GM19035 (cell line): ENCODE results near the gene CLCA2.
A peak's percentile ranks its signal among the peaks of the same experiment; 100 is the strongest.

Source experiments
- ATAC-seq: cut with Tn5 transposase; IDR thresholded peaks from one replicate; pipeline ENCODE4 v1.9.1; 2021; ENCODE audit not compliant: unreplicated experiment

Gene CLCA2

GRCh38 chr1:86423873-86424272, at the start of gene CLCA2:
Gene CLCA2, plus strand, starts transcription at chr1:86424171. Its CDS starts 77 bp downstream, at chr1:86424248.
- ATAC-seq = no peak

- no peak for ATAC-seq
These were observed 48.3 kb upstream of the CLCA2 start for GRCh38 chr1:86375688-86376087.

- no peak for ATAC-seq
These were observed 46.6 kb upstream of the CLCA2 start for GRCh38 chr1:86377341-86377740.

DNA sequence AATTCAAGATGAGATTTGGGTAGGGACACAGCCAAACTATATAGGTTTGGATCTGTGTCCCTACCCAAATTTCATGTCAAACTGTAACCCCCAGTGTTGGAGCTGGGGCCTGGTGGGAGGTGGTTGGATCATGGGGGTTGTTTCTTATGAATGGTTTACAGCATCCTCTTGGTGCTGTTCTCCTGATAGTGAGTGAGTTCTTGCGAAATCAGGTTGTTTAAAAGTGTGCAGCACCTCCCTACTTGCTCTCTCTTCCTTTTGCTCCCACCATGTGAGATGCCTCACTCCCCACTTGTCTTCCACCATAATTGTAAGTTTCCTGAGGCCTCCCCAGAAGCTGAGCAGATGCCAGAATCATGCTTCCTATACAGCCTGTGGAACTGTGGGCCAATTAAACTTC, 45.2 kb upstream of the CLCA2 start:
- ATAC-seq = no peak

GRCh38 chr1:86380257-86380861, 43.6 kb upstream of the CLCA2 start:
- peak; percentile 72 for ATAC-seq

- ATAC-seq = no peak
These were observed 42.7 kb upstream of the CLCA2 start for GRCh38 chr1:86381223-86381622.

DNA sequence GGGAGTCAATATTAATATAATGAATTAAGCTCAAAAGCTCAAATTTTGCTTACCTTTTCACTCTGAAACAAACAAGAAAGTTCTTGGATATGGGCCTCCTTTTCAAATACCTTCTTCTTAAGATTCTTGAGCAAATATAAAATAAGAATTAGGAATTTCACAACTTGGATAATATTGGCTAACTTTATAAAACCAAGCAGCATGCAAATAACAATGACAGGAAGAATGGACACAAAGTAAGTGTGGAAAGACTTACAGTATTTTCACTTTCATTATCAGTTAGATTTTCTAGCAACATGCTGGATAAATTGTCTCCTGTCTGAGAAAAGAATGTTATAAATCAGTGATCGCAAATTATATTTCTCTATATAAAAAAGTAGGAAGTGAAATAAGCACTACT, 41.1 kb upstream of the CLCA2 start:
- ATAC-seq = no peak

- no peak for ATAC-seq
These were observed 35.9 kb upstream of the CLCA2 start for GRCh38 chr1:86387916-86388627.

- ATAC-seq = no peak
These were observed 35.2 kb upstream of the CLCA2 start for GRCh38 chr1:86388777-86389176.

DNA sequence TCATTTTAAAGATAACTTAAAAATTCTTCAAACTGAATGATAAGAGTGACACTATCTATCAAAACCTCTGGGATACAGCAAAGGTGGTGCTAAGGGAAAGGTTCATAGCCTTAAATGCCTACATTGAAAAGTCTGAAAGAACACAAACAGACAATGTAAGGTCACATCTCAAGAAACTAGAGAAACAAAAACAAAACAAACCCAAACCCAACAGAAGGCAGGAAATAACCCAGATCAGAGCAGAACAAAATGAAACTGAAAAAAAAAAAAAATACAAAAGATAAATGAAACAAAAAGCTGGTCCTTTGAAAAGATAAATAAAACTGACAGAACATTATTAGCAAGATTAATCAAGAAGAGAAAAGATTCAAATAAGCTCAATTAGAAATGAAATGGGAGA, 34.7 kb upstream of the CLCA2 start:
- peak; percentile 89 for ATAC-seq

- ATAC-seq = no peak
These were observed 29.6 kb upstream of the CLCA2 start for GRCh38 chr1:86394416-86394815.

- ATAC-seq = peak; percentile 100
These were observed 28.0 kb upstream of the CLCA2 start, which contains the start of gene ODF2L for GRCh38 chr1:86395751-86396497. Gene ODF2L, minus strand, starts transcription at chr1:86396323. Its CDS starts 9,296 bp downstream, at chr1:86387027.

- ATAC-seq = peak; percentile 26
These were observed 27.5 kb upstream of the CLCA2 start for GRCh38 chr1:86396498-86396890.

GRCh38 chr1:86409416-86410021, 14.5 kb upstream of the CLCA2 start:
- no peak for ATAC-seq

- no peak for ATAC-seq
These were observed 13.1 kb upstream of the CLCA2 start for GRCh38 chr1:86410879-86411278.

DNA sequence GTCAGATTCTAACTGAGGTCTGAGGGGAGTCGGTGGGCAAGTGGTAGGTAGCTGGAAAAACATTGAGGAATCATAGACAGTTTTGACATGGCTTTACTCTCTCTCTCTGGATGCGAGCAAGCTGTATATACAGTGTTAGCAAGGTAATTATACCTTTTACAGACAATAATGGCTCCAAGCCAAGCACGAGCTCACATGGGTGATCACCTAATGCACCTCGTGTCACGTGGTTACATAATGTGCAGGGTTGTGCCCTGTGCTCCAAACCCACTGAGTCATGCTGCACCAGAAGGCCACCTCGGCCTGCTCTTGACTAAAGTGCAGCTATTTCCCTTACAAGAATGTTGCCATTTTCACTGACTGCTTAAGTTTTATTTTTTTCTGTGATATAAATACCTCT, 7.6 kb upstream of the CLCA2 start:
- ATAC-seq = no peak

DNA sequence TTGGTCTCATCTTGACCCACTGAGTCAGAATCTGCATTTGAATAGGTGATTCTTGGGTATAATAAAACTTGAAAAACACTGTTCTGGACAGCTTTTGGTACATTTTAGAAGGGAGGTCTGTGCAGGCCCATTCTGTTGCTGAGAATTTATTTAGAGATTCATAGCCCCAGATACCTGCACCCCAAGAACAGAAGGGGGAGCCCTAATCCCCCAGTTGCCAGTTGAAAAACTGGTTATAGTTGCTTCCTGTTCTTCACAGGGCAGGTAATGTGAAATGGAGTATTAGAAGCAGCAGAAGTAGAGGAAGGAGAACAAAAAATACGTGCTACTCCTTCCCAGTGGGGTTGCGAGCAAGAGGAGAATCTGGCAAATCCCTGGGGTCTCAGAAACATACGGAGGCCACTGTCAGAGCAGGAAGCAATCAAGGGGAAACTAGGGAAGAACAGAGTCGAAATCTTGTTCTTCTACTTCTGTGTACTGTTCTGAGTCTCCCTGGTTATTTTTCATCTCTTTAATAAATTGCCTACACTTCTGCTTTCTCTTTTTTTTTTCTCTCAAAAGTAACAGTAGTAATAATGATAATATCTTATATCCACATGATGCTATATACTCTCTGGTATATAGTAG, 4.6 kb upstream of the CLCA2 start:
- ATAC-seq = peak; percentile 92

DNA sequence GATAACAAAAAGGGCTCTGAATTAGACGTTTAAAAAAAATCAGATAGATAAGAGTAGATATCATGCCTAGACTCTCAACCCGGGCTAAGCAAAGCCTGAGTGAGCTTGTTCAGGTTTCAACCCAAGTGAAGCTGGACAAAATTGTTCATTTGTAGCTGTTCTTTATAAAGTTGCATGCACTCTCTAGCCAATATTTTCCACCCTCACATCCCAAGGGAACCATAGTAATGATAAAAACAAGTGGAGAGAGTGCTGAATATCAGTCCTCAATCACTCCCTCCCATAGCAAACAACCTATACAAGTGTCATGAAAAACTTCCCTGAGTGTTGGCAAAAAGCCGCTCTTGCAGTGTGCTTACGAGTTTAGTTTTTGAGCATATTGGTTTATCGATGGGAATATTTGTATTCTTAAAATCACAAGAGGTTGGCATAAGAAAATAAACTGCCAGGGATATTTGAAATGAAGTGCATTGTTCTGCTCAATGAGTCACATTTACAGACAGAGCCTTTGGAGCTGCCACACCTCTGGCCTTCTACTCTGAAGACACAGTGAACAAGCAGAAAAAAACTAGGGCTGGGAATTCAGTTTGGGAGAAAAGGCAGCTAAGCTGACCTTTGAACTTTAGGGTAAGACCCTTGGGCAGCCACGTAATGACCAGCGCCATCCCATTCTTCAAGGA, 2.2 kb upstream of the CLCA2 start:
- no peak for ATAC-seq

- no peak for ATAC-seq
These were observed 498 bp upstream of the CLCA2 start for GRCh38 chr1:86423473-86423872.

DNA sequence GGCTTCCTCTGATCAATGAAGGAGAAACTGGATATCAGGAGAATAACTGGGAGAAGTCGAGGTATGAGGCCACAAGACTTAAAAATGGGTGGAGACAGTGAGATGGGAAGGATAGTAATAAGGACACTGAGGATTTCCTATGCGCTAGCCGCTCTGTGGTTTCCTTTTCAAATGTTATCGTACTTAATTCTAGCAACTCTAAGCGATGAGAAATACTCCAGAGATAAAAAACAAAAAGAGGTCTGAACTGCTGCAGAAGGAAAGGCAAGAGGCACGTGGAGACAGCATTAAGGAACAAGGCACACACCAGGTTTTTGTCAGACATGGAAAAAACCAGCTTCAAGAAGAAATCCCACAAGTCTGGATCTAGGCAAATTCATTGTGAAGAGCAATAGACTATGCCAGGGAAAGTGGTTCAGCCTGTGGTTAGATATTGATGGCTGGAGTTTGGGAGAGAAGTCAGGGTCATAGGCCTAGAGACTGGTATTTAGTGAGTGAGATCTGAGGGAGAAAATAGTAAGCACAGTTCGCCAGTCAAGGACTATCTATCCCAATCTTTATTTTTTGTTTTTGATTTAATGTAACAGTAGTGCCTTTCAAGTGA, 5.3 kb downstream of the CLCA2 start:
- ATAC-seq = no peak
